AML-193 (cell line): Measurements from ENCODE around the gene SLC22A8.
"Not testable (repeated sequence)": the region's sequence is repeated elsewhere in the genome, so short reads cannot be mapped to it uniquely, and the experiment has no call there.

Experiments used
- DNase-seq, 2 experiments: peaks; one replicate each; lab custom pipeline; 2025; lab: John Stamatoyannopoulos, UW

Gene SLC22A8

GRCh38 chr11:62988276-62988675 lies 27.4 kb downstream of the SLC22A8 start:
- no peak for DNase-seq

- no peak for DNase-seq
Measured at GRCh38 chr11:62985041-62985750, 30.4 kb downstream of the SLC22A8 start.

GRCh38 chr11:62984451-62984991 lies 31.1 kb downstream of the SLC22A8 start, which contains the start of gene SLC22A6:
SLC22A6 (minus strand) TSS chr11:62984967; CDS start chr11:62984690, 277 bp downstream.
- no peak for DNase-seq

- DNase-seq = no peak
Measured at GRCh38 chr11:62983536-62984199, 32.0 kb downstream of the SLC22A8 start.

- no peak for DNase-seq
Measured at GRCh38 chr11:62981743-62982142, 33.9 kb downstream of the SLC22A8 start.

- no peak for DNase-seq
Measured at GRCh38 chr11:62980133-62980760, 35.4 kb downstream of the SLC22A8 start.

GRCh38 chr11:62976109-62976508 lies 39.5 kb downstream of the SLC22A8 start:
- no peak for DNase-seq

- DNase-seq = peak; percentile 1 to 9
Measured at GRCh38 chr11:62974848-62975522, 40.7 kb downstream of the SLC22A8 start.

GRCh38 chr11:62965574-62965973 lies 50.1 kb downstream of the SLC22A8 start:
- DNase-seq = no peak

GRCh38 chr11:62962391-62962790 lies 53.2 kb downstream of the SLC22A8 start:
- no peak for DNase-seq

- DNase-seq = no peak
Measured at GRCh38 chr11:62961017-62961570, 54.5 kb downstream of the SLC22A8 start.

- DNase-seq = no peak
Measured at GRCh38 chr11:62959422-62959980, 56.1 kb downstream of the SLC22A8 start.

- DNase-seq = no peak
Measured at GRCh38 chr11:62958547-62959421, 56.9 kb downstream of the SLC22A8 start.

- no peak for DNase-seq
Measured at GRCh38 chr11:62957147-62957546, 58.5 kb downstream of the SLC22A8 start.

- DNase-seq = no peak
Measured at GRCh38 chr11:62954478-62954877, 61.2 kb downstream of the SLC22A8 start.

GRCh38 chr11:62953811-62954210 lies 61.8 kb downstream of the SLC22A8 start:
- no peak for DNase-seq

GRCh38 chr11:62948765-62949320 lies 66.8 kb downstream of the SLC22A8 start:
- no peak for DNase-seq

- DNase-seq = not testable (repeated sequence)
Measured at GRCh38 chr11:62945538-62945937, 70.1 kb downstream of the SLC22A8 start.
